Neural cell (in vitro differentiated cells): ENCODE data around the gene NOS1AP. TPM values are rescaled to one million over a fixed set of nuclear protein-coding genes. Genes with fewer than 3 reads are reported as not detected.
A peak's percentile ranks its signal among the peaks of the same experiment; 100 is the strongest.

Source experiments
- H2AFZ ChIP-seq: fragments of 200-600, 300-800 bp; sonication (generic), shearing (Covaris generic); 2 replicates; pipeline ENCODE4 v1.6.0; 2014; ENCODE audit warnings: low read depth, mild to moderate bottlenecking, antibody characterized with exemption, low read length, moderate library complexity
- H3F3A ChIP-seq: fragments of 200-600 bp; shearing (Covaris generic); 2 replicates; pipeline ENCODE4 v1.6.1; 2016; ENCODE audit warnings: mild to moderate bottlenecking, moderate library complexity, mixed read lengths, antibody characterized with exemption, low read length; ENCODE audit not compliant: insufficient read depth, poor library complexity, severe bottlenecking
- H3K27ac ChIP-seq: fragments of 200-600, 300-800 bp; sonication (generic), shearing (Covaris generic); 2 replicates; pipeline ENCODE4 v1.5.1; 2014; ENCODE audit warnings: mild to moderate bottlenecking, low read length, moderate library complexity
- H3K27me3 ChIP-seq: fragments of 300-800, 200-600 bp; sonication (generic), shearing (Covaris generic); 2 replicates; pipeline ENCODE4 v1.6.0; 2014; ENCODE audit warnings: mild to moderate bottlenecking, low read depth, low read length, moderate library complexity; ENCODE audit not compliant: insufficient read depth
- H3K36me3 ChIP-seq: fragments of 300-800, 200-600 bp; sonication (generic), shearing (Covaris generic); 2 replicates; pipeline ENCODE4 v1.5.1; 2014; ENCODE audit warnings: mild to moderate bottlenecking, antibody characterized with exemption, low read length, moderate library complexity; ENCODE audit not compliant: insufficient read depth
- H3K4me2 ChIP-seq: fragments of 300-800, 200-600 bp; sonication (generic), shearing (Covaris generic); 2 replicates; pipeline ENCODE4 v1.6.0; 2014; ENCODE audit warnings: mild to moderate bottlenecking, low read length
- H3K4me3 ChIP-seq: fragments of 300-800, 200-600 bp; sonication (generic), shearing (Covaris generic); 2 replicates; pipeline ENCODE4 v1.5.1; 2014; ENCODE audit warnings: mild to moderate bottlenecking, low read length, moderate library complexity
- H3K79me2 ChIP-seq: fragments of 200-600 bp; shearing (Covaris generic); replicated peaks from 2 replicates; pipeline ENCODE4 v1.6.0; 2014; ENCODE audit warnings: mild to moderate bottlenecking, low read length, moderate library complexity; ENCODE audit not compliant: insufficient read depth
- H3K9ac ChIP-seq: fragments of 300-800, 200-600 bp; sonication (generic), shearing (Covaris generic); 2 replicates; pipeline ENCODE4 v1.6.1; 2016; ENCODE audit warnings: mild to moderate bottlenecking, low read length, mixed read lengths
- H3K9me2 ChIP-seq: fragments of 200-600 bp; shearing (Covaris generic); 2 replicates; pipeline ENCODE4 v1.6.1; 2016; ENCODE audit warnings: mild to moderate bottlenecking, low read length, mixed read lengths; ENCODE audit not compliant: insufficient read depth
- H3K9me3 ChIP-seq: fragments of 200-600, 300-800 bp; sonication (generic), shearing (Covaris generic); 2 replicates; pipeline ENCODE4 v1.6.1; 2016; ENCODE audit warnings: mild to moderate bottlenecking, mixed run types, low read length, moderate library complexity, mixed read lengths
- H4K20me1 ChIP-seq: fragments of 200-600 bp; shearing (Covaris generic); 2 replicates; pipeline ENCODE4 v1.6.1; 2016; ENCODE audit warnings: mild to moderate bottlenecking, mixed run types; ENCODE audit not compliant: insufficient read depth
- EP300 ChIP-seq: fragments of 450-650 bp; conservative IDR thresholded peaks from 2 replicates; pipeline ENCODE4 v1.6.1; 2014; ENCODE audit warnings: antibody characterized with exemption, mild to moderate bottlenecking, moderate library complexity; ENCODE audit not compliant: poor library complexity, severe bottlenecking
- EZH2 ChIP-seq: fragments of 200-600, 300-800 bp; shearing (Covaris generic), sonication (generic); IDR thresholded peaks from 2 replicates; pipeline ENCODE4 v1.6.1; 2014; ENCODE audit warnings: antibody characterized with exemption, low read length, borderline replicate concordance, mild to moderate bottlenecking; ENCODE audit not compliant: insufficient read depth, poor library complexity, severe bottlenecking
- MXI1 ChIP-seq: fragments of 450-650 bp; conservative IDR thresholded peaks from 2 replicates; pipeline ENCODE4 v1.6.1; 2014; ENCODE audit warnings: antibody characterized with exemption, mild to moderate bottlenecking; ENCODE audit not compliant: poor library complexity, severe bottlenecking
- POLR2AphosphoS5 ChIP-seq: IDR thresholded peaks from 2 replicates; pipeline ENCODE4 v1.6.1; 2012
- RAD21 ChIP-seq: fragments of 450-650 bp; conservative IDR thresholded peaks from 2 replicates; pipeline ENCODE4 v1.6.1; 2014; ENCODE audit warnings: antibody characterized with exemption, mild to moderate bottlenecking, moderate library complexity
- SMC3 ChIP-seq: fragments of 450-650 bp; conservative IDR thresholded peaks from 2 replicates; pipeline ENCODE4 v1.6.1; 2014; ENCODE audit warnings: antibody characterized with exemption, mild to moderate bottlenecking, moderate library complexity; ENCODE audit not compliant: poor library complexity
- TAF1 ChIP-seq: IDR thresholded peaks from 2 replicates; pipeline ENCODE4 v1.6.1; 2012; ENCODE audit warnings: low read depth
- polyA plus RNA-seq: library from polyadenylated mRNA; depleted of rRNA; stranded (reverse); fragments of >200 nt; gene quantifications from 2 replicates; pipeline ENCODE4 v1.2.3, GENCODE V29; 2014
- TF ChIP-seq, protein P1 (sequence below): fragments of 450-650 bp; IDR thresholded peaks from 2 replicates; pipeline ENCODE4 v1.5.1; 2014; ENCODE audit warnings: antibody characterized with exemption, mild to moderate bottlenecking, moderate library complexity; ENCODE audit not compliant: poor library complexity, severe bottlenecking
- TF ChIP-seq, protein P2 (sequence below): IDR thresholded peaks from 2 replicates; pipeline ENCODE4 v1.6.1; 2012; ENCODE audit warnings: borderline replicate concordance

NOS1AP gene
- polyA plus RNA-seq, 1 donor from 2014 or later: 5.3 TPM

DNA sequence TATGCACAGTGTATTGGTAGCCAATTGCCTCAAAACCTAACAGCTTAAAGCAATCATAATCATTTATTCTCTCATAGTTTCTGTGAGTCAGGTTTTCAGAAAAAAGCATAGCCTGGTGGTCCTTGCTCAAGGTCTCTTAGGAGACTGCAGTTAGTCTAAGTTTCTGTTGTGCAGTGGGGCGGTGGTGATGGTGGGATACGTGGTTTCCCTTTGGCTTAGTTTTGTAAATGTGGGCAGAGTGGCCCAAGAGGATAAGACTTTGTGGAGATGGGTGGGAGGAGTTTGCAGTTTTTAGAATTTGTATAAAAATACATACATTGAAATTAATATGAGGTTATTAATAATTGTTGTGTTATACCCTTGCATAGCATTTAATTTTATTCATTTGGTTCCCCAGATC, 68.6 kb downstream of the NOS1AP start:
- H3K9ac ChIP-seq: peak overlapping the region; percentile 25
- no peaks in the 10 kb centered on the region for H4K20me1 ChIP-seq
- H3K9me3 ChIP-seq: no peaks in the 10 kb centered on the region
- peak overlapping the region; percentile 36 for H3K4me3 ChIP-seq
- H3F3A ChIP-seq: peaks cover 4% of the 10 kb centered on the region
- no peak overlapping the region for H2AFZ ChIP-seq
- no peaks in the 10 kb centered on the region for H3K9me2 ChIP-seq
- peaks cover 43% of the 10 kb centered on the region for H3K79me2 ChIP-seq
- no peaks in the 10 kb centered on the region for H3K27me3 ChIP-seq
- H3K36me3 ChIP-seq: no peaks in the 10 kb centered on the region
- TF ChIP-seq EP300: no peak
- TF ChIP-seq, protein P1, sequence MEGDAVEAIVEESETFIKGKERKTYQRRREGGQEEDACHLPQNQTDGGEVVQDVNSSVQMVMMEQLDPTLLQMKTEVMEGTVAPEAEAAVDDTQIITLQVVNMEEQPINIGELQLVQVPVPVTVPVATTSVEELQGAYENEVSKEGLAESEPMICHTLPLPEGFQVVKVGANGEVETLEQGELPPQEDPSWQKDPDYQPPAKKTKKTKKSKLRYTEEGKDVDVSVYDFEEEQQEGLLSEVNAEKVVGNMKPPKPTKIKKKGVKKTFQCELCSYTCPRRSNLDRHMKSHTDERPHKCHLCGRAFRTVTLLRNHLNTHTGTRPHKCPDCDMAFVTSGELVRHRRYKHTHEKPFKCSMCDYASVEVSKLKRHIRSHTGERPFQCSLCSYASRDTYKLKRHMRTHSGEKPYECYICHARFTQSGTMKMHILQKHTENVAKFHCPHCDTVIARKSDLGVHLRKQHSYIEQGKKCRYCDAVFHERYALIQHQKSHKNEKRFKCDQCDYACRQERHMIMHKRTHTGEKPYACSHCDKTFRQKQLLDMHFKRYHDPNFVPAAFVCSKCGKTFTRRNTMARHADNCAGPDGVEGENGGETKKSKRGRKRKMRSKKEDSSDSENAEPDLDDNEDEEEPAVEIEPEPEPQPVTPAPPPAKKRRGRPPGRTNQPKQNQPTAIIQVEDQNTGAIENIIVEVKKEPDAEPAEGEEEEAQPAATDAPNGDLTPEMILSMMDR: no peak
- no peak for TF ChIP-seq POLR2AphosphoS5
- no peak for TF ChIP-seq MXI1
- no peak for TF ChIP-seq SMC3
- no peak for TF ChIP-seq EZH2
- TF ChIP-seq RAD21: no peak
- TF ChIP-seq, protein P2, sequence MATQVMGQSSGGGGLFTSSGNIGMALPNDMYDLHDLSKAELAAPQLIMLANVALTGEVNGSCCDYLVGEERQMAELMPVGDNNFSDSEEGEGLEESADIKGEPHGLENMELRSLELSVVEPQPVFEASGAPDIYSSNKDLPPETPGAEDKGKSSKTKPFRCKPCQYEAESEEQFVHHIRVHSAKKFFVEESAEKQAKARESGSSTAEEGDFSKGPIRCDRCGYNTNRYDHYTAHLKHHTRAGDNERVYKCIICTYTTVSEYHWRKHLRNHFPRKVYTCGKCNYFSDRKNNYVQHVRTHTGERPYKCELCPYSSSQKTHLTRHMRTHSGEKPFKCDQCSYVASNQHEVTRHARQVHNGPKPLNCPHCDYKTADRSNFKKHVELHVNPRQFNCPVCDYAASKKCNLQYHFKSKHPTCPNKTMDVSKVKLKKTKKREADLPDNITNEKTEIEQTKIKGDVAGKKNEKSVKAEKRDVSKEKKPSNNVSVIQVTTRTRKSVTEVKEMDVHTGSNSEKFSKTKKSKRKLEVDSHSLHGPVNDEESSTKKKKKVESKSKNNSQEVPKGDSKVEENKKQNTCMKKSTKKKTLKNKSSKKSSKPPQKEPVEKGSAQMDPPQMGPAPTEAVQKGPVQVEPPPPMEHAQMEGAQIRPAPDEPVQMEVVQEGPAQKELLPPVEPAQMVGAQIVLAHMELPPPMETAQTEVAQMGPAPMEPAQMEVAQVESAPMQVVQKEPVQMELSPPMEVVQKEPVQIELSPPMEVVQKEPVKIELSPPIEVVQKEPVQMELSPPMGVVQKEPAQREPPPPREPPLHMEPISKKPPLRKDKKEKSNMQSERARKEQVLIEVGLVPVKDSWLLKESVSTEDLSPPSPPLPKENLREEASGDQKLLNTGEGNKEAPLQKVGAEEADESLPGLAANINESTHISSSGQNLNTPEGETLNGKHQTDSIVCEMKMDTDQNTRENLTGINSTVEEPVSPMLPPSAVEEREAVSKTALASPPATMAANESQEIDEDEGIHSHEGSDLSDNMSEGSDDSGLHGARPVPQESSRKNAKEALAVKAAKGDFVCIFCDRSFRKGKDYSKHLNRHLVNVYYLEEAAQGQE: no peak
- TF ChIP-seq TAF1: no peak
- no peak overlapping the region for H3K4me2 ChIP-seq
- H3K27ac ChIP-seq: peak overlapping the region; percentile 75

DNA sequence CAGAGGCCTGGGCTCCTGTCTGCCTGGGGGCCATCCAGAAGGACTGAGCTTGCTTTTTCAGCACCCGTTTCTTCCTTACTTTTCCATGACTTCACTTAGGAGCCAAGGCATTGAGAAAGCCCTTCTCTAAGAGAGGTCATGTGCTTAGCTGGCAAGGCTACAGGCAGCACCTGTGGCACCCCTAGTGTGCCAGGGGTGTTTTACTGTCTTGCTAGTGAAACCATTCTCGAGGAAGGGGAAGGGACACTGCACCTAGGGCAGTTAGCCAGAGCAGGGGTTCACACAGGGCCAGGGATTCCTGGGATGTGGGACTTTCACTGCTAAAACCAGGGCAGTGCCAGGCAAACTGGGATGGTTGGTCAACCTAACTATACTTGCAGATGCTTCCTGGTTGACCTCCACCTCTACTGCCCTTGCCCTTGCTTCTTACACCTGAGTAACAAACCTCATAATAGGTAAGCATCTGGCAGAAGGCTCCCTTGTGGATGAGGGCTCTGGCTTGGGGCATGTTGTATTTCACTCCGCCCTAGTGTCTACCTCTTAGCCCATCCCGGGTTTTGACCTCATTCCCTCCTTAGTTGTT, 69.2 kb downstream of the NOS1AP start:
- H3K36me3 ChIP-seq: no peaks in the 10 kb centered on the region
- H3K79me2 ChIP-seq: peaks cover 49% of the 10 kb centered on the region
- H2AFZ ChIP-seq: no peak overlapping the region
- H3K4me2 ChIP-seq: no peak overlapping the region
- H3K9ac ChIP-seq: no peak overlapping the region
- no peaks in the 10 kb centered on the region for H3K9me2 ChIP-seq
- H3K27me3 ChIP-seq: no peaks in the 10 kb centered on the region
- no peak for TF ChIP-seq RAD21
- TF ChIP-seq POLR2AphosphoS5: no peak
- TF ChIP-seq SMC3: no peak
- TF ChIP-seq, protein P2: no peak
- TF ChIP-seq MXI1: no peak
- TF ChIP-seq, protein P1: no peak
- TF ChIP-seq EZH2: no peak
- no peak for TF ChIP-seq TAF1
- no peak for TF ChIP-seq EP300
- peaks cover 4% of the 10 kb centered on the region for H3F3A ChIP-seq
- H3K9me3 ChIP-seq: no peaks in the 10 kb centered on the region
- no peak overlapping the region for H3K4me3 ChIP-seq
- no peaks in the 10 kb centered on the region for H4K20me1 ChIP-seq
- H3K27ac ChIP-seq: peak overlapping the region; percentile 75
